ENCODE results near the gene KDM4C. TPM values are rescaled to one million over a fixed set of nuclear protein-coding genes. Genes with fewer than 3 reads are reported as not detected.
A peak's percentile ranks its signal among the peaks of the same experiment; 100 is the strongest.

Gene KDM4C
- total RNA-seq, 1 donor from 2014 or later, result 13.9 TPM

GRCh38 chr9:7085357-7085756, 327.6 kb downstream of the KDM4C start:
- no peak for DNase-seq (ENCODE audit: extremely low read depth, low read depth, low spot score)

- DNase-seq (ENCODE audit: extremely low read depth, low read depth, low spot score), result no peak
These were observed 328.6 kb downstream of the KDM4C start for GRCh38 chr9:7086389-7086788.

GRCh38 chr9:7088611-7089010, 330.8 kb downstream of the KDM4C start:
- DNase-seq (ENCODE audit: extremely low read depth, low read depth, low spot score), result no peak

GRCh38 chr9:7089406-7090193, 331.8 kb downstream of the KDM4C start:
- DNase-seq (ENCODE audit: extremely low read depth, low read depth, low spot score), result no peak

- no peak for DNase-seq (ENCODE audit: extremely low read depth, low read depth, low spot score)
These were observed 335.3 kb downstream of the KDM4C start for GRCh38 chr9:7093040-7093439.

GRCh38 chr9:7094052-7094451, 336.3 kb downstream of the KDM4C start:
- peak; percentile 14 for DNase-seq (ENCODE audit: extremely low read depth, low read depth, low spot score)

- no peak for DNase-seq (ENCODE audit: extremely low read depth, low read depth, low spot score)
These were observed 336.8 kb downstream of the KDM4C start for GRCh38 chr9:7094576-7094975.

GRCh38 chr9:7095058-7095457, 337.3 kb downstream of the KDM4C start:
- no peak for DNase-seq (ENCODE audit: extremely low read depth, low read depth, low spot score)

GRCh38 chr9:7097040-7097715, 339.4 kb downstream of the KDM4C start:
- DNase-seq (ENCODE audit: extremely low read depth, low read depth, low spot score), result no peak

- no peak for DNase-seq (ENCODE audit: extremely low read depth, low read depth, low spot score)
These were observed 340.3 kb downstream of the KDM4C start for GRCh38 chr9:7097785-7098752.

- no peak for DNase-seq (ENCODE audit: extremely low read depth, low read depth, low spot score)
These were observed 345.6 kb downstream of the KDM4C start for GRCh38 chr9:7103367-7103766.

- peak; percentile 14 for DNase-seq (ENCODE audit: extremely low read depth, low read depth, low spot score)
These were observed 346.0 kb downstream of the KDM4C start for GRCh38 chr9:7103771-7104170.

GRCh38 chr9:7104625-7105024, 346.9 kb downstream of the KDM4C start:
- no peak for DNase-seq (ENCODE audit: extremely low read depth, low read depth, low spot score)

- no peak for DNase-seq (ENCODE audit: extremely low read depth, low read depth, low spot score)
These were observed 347.3 kb downstream of the KDM4C start for GRCh38 chr9:7105095-7105494.

- no peak for DNase-seq (ENCODE audit: extremely low read depth, low read depth, low spot score)
These were observed 351.2 kb downstream of the KDM4C start for GRCh38 chr9:7108936-7109335.

GRCh38 chr9:7111413-7111812, 353.6 kb downstream of the KDM4C start:
- no peak for DNase-seq (ENCODE audit: extremely low read depth, low read depth, low spot score)

GRCh38 chr9:7115606-7116005, 357.8 kb downstream of the KDM4C start:
- DNase-seq (ENCODE audit: extremely low read depth, low read depth, low spot score), result no peak

GRCh38 chr9:7117676-7118561, 360.1 kb downstream of the KDM4C start:
- DNase-seq (ENCODE audit: extremely low read depth, low read depth, low spot score), result no peak

- DNase-seq (ENCODE audit: extremely low read depth, low read depth, low spot score), result no peak
These were observed 360.9 kb downstream of the KDM4C start for GRCh38 chr9:7118633-7119032.

- no peak for DNase-seq (ENCODE audit: extremely low read depth, low read depth, low spot score)
These were observed 361.8 kb downstream of the KDM4C start for GRCh38 chr9:7119612-7120011.
